Tibial artery (tissue), 4 donors: ENCODE data around the gene PRSS33.

ENCODE experiments used
- DNase-seq, 2 donors: peaks; one replicate each; pipeline ENCODE4 v3.0.0-alpha.2; 2019
- H3K27ac ChIP-seq, 2 donors: fragments of 200-600 bp; sonication (generic) in 1 of 2; 1 replicate in 1 of 2; 2 replicates in 1 of 2; pipeline ENCODE4 v1.5.1; 2018 to 2019; ENCODE audit warnings: mild to moderate bottlenecking in 1 of 2
- H3K27me3 ChIP-seq, 2 donors: fragments of 200-600 bp; sonication (generic) in 1 of 2; one replicate each; pipeline versions ENCODE4 v1.5.1 to v1.6.0; 2016 to 2019
- H3K36me3 ChIP-seq, 3 donors: fragments of 200-600 bp; sonication (generic) in 2 of 3; one replicate each; pipeline ENCODE4 v1.5.1; 2016 to 2019; ENCODE audit warnings: mild to moderate bottlenecking in 2 of 3
- H3K4me1 ChIP-seq, 4 donors: fragments of 200-600 bp; sonication (generic) in 2 of 4; 1 replicate in 3 of 4; 2 replicates in 1 of 4; pipeline ENCODE4 v1.5.1; 2016 to 2019
- H3K4me3 ChIP-seq, 2 donors: fragments of 200-600 bp; sonication (generic) in 1 of 2; 1 replicate in 1 of 2; 2 replicates in 1 of 2; pipeline ENCODE4 v1.5.1; 2018 to 2019; ENCODE audit warnings: mild to moderate bottlenecking in 2 of 2
- H3K9me3 ChIP-seq, 3 donors: fragments of 200-600 bp; sonication (generic) in 1 of 3; one replicate each; pipeline ENCODE4 v1.5.1; 2016 to 2019
- intact Hi-C: fragments of 100-400 bp; cut with DNase I; formaldehyde crosslinking; loops from one replicate; pipeline ENCODE4 v1.15.0; 2023; ENCODE audit warnings: low total_unique reads
- TF ChIP-seq, protein P1 (sequence below), 2 experiments: fragments of 200-600 bp in 1 of 2; fragments of 450-650 bp in 1 of 2; IDR thresholded peaks; one replicate each; pipeline ENCODE4 v1.5.1; 2017 to 2019; ENCODE audit warnings: antibody characterized with exemption in 2 of 2, mild to moderate bottlenecking in 1 of 2, moderate library complexity in 1 of 2

Gene PRSS33

DNA sequence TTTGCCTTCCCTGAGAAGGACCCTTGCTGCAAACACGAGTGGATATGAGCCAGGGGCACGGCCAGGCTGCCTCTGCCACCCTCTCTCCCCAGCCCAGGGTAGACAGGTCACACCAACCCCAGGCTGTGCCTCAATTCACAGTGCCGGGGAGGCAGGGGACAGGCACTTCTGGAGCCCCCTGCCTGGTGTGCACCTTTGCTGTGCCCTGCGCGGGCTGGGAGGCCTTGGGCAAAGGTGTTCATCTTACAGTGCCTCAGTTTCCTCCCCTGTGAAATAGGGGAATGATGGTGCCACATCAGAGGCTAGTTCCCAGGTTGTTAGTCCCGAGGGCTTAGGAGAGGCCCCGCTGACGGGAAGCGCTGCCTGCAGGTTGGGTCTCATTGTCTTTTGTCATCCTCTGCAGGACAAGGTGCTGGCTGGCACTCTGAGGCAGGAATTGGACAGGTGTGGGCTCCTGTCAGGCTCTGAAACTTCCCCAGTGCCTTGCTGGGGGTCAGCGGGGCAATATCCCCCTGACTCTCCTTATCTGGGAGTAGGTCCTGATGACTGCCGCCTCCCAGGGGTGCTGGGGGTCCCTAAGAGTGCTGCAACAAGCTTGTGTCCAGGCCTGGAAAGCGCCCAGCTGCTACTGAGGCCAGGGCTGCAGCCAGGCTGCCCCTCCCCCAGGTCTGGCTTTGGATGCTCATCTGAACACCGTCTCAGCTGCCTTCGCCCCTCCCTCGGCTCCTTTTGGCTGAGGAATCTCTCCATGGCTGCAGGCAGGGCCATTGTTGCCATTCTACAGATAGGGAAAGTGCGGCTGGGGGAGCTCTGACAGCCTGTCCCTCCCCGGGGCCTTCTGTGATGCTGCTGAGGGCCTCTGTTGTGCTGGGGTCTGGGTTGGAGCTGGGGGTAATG, 32.8 kb upstream of the PRSS33 start:
- Histone ChIP-seq H3K9me3 (no peaks in the 10 kb centered on the region), H3K36me3 (no peaks in the 10 kb centered on the region), H3K4me3 (no peak overlapping the region), H3K27me3 (peaks cover 0 to 65% of the 10 kb centered on the region in 2 donors), H3K4me1 (no peaks in the 10 kb centered on the region), H3K27ac (no peak overlapping the region)
- peak; percentile 10 to 24 for DNase-seq
- intact Hi-C loops: no loop called here
- TF ChIP-seq, protein P1, sequence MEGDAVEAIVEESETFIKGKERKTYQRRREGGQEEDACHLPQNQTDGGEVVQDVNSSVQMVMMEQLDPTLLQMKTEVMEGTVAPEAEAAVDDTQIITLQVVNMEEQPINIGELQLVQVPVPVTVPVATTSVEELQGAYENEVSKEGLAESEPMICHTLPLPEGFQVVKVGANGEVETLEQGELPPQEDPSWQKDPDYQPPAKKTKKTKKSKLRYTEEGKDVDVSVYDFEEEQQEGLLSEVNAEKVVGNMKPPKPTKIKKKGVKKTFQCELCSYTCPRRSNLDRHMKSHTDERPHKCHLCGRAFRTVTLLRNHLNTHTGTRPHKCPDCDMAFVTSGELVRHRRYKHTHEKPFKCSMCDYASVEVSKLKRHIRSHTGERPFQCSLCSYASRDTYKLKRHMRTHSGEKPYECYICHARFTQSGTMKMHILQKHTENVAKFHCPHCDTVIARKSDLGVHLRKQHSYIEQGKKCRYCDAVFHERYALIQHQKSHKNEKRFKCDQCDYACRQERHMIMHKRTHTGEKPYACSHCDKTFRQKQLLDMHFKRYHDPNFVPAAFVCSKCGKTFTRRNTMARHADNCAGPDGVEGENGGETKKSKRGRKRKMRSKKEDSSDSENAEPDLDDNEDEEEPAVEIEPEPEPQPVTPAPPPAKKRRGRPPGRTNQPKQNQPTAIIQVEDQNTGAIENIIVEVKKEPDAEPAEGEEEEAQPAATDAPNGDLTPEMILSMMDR (IDR thresholded peaks at IDR 0.05): no peak

DNA sequence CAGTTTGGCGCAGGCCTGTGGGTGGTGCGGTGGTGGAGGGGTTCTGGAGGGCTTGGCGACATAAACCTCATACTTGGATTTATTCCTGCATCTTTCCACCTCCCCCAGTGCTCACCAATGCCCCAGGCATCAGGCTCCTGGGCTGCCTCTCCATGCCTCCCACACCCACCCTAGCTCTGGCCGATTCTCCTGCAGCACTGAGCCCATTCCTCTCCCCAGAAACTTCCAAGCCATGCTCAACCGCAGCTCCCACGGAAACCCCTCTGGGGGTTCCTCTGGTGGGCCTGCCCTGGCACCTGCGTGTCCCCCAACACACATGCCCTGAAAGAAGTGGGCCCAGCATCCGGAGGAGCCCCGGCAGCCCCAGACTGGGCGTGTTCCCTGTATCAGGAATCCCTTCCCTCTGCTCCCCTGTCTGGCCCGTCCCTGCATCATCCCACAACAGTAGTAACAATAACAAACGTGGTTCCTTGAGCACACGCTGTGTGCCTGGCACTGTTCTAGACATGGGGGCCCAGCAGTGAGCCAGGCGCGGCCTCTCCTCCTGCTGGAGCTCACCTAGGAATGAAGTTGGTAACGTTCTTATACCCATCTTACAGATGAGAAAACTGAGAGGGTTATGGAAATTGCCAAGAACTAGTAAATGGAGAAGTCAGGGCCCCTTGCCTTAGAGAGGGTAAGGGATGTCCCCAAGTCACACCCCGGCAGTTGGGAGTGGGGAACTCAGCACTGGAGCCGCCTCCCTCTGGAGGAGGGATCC, 32.0 kb upstream of the PRSS33 start:
- Histone ChIP-seq H3K4me3 (no peak overlapping the region), H3K27ac (no peak overlapping the region), H3K9me3 (no peaks in the 10 kb centered on the region), H3K36me3 (no peaks in the 10 kb centered on the region), H3K27me3 (peaks cover 0 to 72% of the 10 kb centered on the region in 2 donors), H3K4me1 (no peaks in the 10 kb centered on the region)
- TF ChIP-seq, protein P1 (IDR thresholded peaks at IDR 0.05): no peak
- peak in 1 of 2 donors; percentile 24 for DNase-seq
- intact Hi-C loops: no loop called here

- Histone ChIP-seq H3K4me3 (no peak overlapping the region), H3K27me3 (peaks cover 0 to 78% of the 10 kb centered on the region in 2 donors), H3K4me1 (no peaks in the 10 kb centered on the region), H3K36me3 (no peaks in the 10 kb centered on the region), H3K27ac (no peak overlapping the region), H3K9me3 (no peaks in the 10 kb centered on the region)
- TF ChIP-seq, protein P1 (IDR thresholded peaks at IDR 0.05): no peak
- DNase-seq: peak in 1 of 2 donors; percentile 53
- intact Hi-C loops: no loop called here
Measured at GRCh38 chr16:2818272-2818876, 31.0 kb upstream of the PRSS33 start.

DNA sequence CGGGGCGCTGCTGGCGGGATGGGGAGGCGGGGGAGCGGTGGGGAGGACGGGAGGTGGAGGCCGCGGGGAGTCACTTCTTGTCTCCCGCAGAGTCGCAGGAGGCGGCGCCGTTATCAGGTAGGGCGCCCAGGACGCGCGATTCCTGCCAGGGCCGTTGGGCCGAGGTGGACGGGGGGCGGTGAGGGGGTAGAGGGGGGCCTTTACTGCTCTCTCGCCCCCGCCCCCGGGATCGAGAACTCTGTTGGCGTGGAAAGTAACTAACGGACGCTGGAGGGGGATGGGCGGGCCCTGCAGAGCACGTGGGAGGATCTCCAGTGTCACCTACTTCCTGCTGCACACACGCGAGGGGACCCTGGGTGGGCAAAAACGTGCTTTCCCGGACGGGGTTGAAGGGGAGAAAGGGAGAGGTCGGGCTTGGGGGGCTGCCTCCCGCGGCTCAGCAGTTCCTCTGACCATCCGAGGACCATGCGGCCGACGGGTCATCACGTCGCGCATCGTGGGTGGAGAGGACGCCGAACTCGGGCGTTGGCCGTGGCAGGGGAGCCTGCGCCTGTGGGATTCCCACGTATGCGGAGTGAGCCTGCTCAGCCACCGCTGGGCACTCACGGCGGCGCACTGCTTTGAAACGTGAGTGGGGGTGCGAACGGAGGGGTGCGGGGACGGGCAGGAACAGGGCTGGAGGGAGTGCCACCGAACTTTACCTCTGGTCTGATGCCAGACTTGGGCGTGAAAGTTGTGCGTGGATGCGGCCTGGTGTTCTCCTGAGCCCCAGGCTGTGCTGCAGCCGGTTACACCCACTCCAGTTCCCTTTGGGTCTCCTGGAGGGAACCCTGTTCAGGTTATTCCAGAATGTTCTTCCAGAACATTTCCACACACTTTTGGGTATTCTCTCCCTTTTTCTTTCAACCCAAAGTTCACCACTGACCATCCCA, 30.2 kb upstream of the PRSS33 start:
- intact Hi-C loops: no loop called here
- peak in 1 of 2 donors; percentile 50 for DNase-seq
- Histone ChIP-seq H3K4me1 (no peaks in the 10 kb centered on the region), H3K4me3 (no peak overlapping the region), H3K9me3 (no peaks in the 10 kb centered on the region), H3K27me3 (peaks cover 0 to 78% of the 10 kb centered on the region in 2 donors), H3K27ac (no peak overlapping the region), H3K36me3 (no peaks in the 10 kb centered on the region)
- TF ChIP-seq, protein P1 (IDR thresholded peaks at IDR 0.05): no peak
